C4-2B (cell line): ENCODE results near the gene MRPS24.

ENCODE experiments used
- H3K27ac ChIP-seq: fragments of 450-650 bp; 2 replicates; pipeline ENCODE4 v1.5.1; 2017
- ZFX ChIP-seq: fragments of 450-650 bp; IDR thresholded peaks from 2 replicates; pipeline ENCODE4 v1.6.1; 2017
- TF ChIP-seq, protein P1 (sequence below): fragments of 450-650 bp; conservative IDR thresholded peaks from 2 replicates; pipeline ENCODE4 v1.5.1; 2017; ENCODE audit warnings: mild to moderate bottlenecking

MRPS24 gene

DNA sequence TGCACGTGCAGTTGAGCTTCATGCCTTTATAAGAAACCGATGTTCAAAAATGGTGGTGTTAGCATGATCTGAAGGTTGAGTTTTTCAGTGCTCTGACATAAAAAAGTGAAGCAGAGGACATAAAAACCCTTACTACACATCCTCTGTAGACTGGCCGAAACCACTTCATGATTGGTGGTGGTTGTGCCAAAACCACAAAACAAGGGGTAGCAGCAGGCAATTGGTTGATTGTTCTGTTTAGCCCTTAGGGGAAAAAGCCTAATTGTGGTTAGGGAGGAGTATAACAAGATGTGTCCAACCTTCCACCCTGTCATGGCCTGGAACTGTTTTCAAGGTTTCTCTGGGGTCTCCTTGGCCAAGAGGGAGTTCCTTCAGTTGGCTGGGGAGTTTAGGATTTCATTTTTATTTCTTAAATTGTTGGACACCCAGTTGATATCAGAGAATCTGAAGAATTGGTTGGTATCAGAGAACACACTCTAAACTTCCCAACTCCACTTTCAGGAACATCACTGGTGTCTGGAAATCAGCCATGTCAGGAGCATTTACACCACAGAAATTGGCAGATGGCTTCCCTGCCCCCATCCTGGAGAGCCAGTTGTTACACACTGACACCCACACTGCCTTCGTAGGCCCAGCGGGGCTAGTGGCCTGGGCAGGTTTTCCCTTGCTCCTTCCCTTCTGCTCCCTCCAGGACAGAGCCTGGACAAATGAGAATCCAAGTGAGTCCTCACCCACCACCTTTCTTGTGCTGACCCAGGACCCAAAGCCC lies 18.8 kb downstream of the MRPS24 start:
- H3K27ac ChIP-seq, result no peak overlapping the region
- TF ChIP-seq, protein P1, sequence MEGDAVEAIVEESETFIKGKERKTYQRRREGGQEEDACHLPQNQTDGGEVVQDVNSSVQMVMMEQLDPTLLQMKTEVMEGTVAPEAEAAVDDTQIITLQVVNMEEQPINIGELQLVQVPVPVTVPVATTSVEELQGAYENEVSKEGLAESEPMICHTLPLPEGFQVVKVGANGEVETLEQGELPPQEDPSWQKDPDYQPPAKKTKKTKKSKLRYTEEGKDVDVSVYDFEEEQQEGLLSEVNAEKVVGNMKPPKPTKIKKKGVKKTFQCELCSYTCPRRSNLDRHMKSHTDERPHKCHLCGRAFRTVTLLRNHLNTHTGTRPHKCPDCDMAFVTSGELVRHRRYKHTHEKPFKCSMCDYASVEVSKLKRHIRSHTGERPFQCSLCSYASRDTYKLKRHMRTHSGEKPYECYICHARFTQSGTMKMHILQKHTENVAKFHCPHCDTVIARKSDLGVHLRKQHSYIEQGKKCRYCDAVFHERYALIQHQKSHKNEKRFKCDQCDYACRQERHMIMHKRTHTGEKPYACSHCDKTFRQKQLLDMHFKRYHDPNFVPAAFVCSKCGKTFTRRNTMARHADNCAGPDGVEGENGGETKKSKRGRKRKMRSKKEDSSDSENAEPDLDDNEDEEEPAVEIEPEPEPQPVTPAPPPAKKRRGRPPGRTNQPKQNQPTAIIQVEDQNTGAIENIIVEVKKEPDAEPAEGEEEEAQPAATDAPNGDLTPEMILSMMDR, result no peak
- TF ChIP-seq ZFX, result no peak

DNA sequence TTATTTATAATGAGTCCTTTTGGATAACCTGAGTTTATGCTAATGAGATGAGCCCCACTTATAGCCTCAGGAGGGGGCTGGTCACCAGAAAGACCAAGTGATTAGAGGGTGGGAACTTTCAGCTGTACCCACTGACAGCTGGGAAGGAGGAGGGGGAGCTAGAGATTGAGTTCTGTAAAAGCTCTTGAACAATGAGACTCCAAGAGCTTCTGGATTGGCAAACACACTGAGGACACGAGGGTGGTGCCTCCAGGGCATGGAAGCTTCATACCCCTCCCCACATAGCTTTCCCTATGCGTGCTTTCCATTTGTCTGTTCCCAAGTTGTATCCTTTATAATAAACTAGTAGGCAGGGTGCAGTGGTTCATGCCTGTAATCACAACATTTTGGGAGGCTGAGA lies 20.3 kb downstream of the MRPS24 start:
- H3K27ac ChIP-seq, result no peak overlapping the region
- TF ChIP-seq, protein P1, result no peak
- no peak for TF ChIP-seq ZFX

DNA sequence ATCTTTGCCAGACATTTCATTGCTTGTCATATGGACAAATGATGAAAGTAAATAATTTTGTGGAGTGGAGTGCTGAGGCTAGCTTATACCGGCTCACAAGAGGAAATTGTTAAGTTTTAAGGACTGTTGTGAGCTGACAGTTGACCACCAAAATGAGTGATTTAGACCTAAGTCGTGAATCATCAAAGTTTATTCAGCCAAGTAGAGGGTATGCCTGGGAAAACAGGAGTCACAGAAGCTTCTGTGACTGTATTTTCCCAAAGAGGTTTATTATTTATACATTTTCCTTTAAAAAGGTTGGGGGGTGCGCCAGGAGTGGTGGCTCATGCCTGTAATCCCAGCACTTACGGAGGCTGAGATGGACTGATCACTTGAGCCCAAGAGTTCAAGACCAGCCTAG lies 21.8 kb downstream of the MRPS24 start:
- no peak overlapping the region for H3K27ac ChIP-seq
- no peak for TF ChIP-seq ZFX
- TF ChIP-seq, protein P1, result no peak

DNA sequence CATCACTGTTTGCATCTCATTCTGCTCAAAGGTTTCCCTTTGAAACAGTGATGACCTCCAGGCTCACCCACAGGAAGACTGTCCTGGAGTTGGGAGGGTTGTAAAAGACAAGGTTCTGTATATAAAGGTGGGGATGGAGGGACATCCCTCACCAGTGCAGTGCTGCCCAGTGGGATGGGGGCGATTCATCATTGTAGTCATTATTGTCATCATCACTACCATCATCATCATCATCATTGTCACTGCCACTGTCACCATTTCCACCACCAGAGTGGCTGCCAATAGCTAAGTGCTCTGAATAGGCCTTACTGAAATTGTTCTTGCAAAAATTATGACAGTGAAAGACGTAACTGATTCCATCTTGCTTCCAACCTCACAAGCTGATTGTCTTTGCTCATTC lies 24.7 kb downstream of the MRPS24 start:
- no peak for TF ChIP-seq ZFX
- TF ChIP-seq, protein P1, result no peak
- no peak overlapping the region for H3K27ac ChIP-seq

DNA sequence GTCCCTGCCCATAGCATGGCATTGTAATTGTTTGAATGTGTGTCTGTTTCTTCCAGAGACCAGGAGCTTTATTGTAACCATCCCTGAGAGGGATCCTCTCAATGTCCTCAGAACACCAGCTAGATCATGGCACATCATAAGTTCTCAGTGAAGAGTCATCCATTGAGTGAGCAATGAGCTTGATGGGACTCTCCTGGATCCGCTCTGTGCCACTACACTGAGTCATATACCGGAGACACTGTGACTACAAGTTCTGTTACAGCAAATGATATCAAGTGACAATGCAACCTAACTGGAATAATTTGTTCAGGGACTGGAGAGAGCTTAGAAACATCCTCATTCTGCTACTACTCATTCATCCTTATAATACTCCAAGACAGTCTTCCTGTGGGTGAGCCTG lies 25.1 kb downstream of the MRPS24 start:
- TF ChIP-seq ZFX, result no peak
- TF ChIP-seq, protein P1, result no peak
- no peak overlapping the region for H3K27ac ChIP-seq

DNA sequence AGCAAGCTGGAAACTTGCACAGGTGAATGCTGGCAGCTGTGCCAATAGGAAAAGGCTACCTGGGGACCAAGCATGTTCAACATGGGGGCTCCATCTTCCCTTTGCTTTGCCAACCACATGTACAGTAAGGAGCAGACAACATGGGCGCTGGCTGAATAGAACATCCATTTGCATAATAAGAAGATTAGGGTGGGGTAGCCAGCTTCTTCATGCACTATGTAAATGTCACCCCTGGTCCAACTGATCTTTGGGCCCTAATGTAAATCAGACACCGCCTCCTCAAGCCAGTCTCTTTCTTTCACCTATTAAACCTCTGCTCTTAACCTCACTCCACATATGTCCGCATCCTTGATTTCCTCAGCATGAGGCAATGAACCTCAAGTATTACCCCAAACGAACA lies 26.0 kb downstream of the MRPS24 start:
- no peak overlapping the region for H3K27ac ChIP-seq
- TF ChIP-seq, protein P1, result no peak
- no peak for TF ChIP-seq ZFX

DNA sequence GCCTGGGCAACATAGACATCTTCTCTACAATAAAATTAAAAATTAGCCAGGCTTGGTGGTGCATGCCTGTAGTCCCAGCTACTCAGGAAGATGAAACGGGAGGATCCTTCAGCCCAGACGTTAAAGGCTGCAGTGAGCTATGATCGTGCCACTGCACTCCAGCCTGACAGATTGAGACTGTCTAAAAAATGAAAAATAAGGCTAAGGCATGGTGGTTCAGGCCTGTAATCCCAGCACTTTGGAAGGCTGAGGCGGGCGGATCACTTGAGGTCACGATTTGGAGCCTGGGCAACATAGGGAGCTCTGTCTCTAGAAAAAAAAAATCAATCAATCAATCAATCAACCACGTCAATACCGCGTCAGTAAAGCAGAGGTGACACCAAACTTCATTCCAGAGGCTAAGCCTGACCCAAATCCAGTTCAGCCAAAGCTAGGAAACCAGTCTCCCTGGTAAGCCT lies 31.1 kb downstream of the MRPS24 start:
- H3K27ac ChIP-seq, result no peak overlapping the region
- no peak for TF ChIP-seq ZFX
- TF ChIP-seq, protein P1, result no peak
